Endothelial cell of umbilical vein (primary cell): ENCODE results near the gene ELK1. TPM values are rescaled to one million over a fixed set of nuclear protein-coding genes. Genes with fewer than 3 reads are reported as not detected.
A peak's percentile ranks its signal among the peaks of the same experiment; 100 is the strongest.

Source experiments
- Bru-seq: library from RNA; stranded (reverse); fragments of 400-500 nt; gene quantifications from one replicate; lab custom pipeline; 2021; lab: Mats Ljungman, UMichigan
- BruChase-seq, 2 experiments: library from RNA; stranded (reverse); fragments of 400-500 nt; gene quantifications; one replicate each; lab custom pipeline; 2021; lab: Mats Ljungman, UMichigan
- BruUV-seq: library from RNA; stranded (reverse); fragments of 400-500 nt; replicated peaks from 2 replicates; lab custom pipeline; 2021; lab: Mats Ljungman, UMichigan
- CTCF ChIA-PET: fragments of 300-600, 350-600 bp; sonication (Branson Sonifier 250); formaldehyde crosslinking; loops from one replicate; lab custom pipeline; 2021; ENCODE audit warnings: antibody characterized with exemption, inconsistent platforms; lab: Charles Lee
- POLR2A ChIA-PET: fragments of 300-600, 350-600 bp; sonication (Branson Sonifier 250); formaldehyde crosslinking; loops from one replicate; lab custom pipeline; 2021; ENCODE audit warnings: antibody characterized with exemption, inconsistent platforms; lab: Charles Lee
- DNase-seq: peaks from one replicate; pipeline ENCODE4 v3.0.0-alpha.2; 2011; ENCODE audit warnings: low read depth, low spot score
- FAIRE-seq: peaks from 2 replicates; lab custom pipeline; 2011; peaks lifted over from hg19 to GRCh38; lab: Jason Lieb, UNC
- H2AFZ ChIP-seq: 2 replicates; pipeline ENCODE4 v1.6.0; 2012; ENCODE audit warnings: low read depth, low read length, control low read depth, inconsistent platforms
- H3K27ac ChIP-seq: 2 replicates; pipeline ENCODE4 v1.5.1; 2011; ENCODE audit warnings: low read depth, mild to moderate bottlenecking, control low read depth, low read length, moderate library complexity; ENCODE audit not compliant: insufficient read depth
- H3K27me3 ChIP-seq, 2 experiments: 2 replicates each; pipeline versions ENCODE4 v1.6.0 to v1.6.1; 2011; ENCODE audit warnings: low read length in 2 of 2, mixed read lengths in 1 of 2; ENCODE audit not compliant: control insufficient read depth in 2 of 2, insufficient read depth in 2 of 2
- H3K36me3 ChIP-seq, 2 experiments: 2 replicates in 1 of 2; 3 replicates in 1 of 2; pipeline ENCODE4 v1.5.1; 2011; ENCODE audit warnings: low read length in 2 of 2, mild to moderate bottlenecking in 1 of 2, moderate library complexity in 1 of 2; ENCODE audit not compliant: control insufficient read depth in 2 of 2, insufficient read depth in 2 of 2; ENCODE audit errors: extremely low read depth in 1 of 2
- H3K4me1 ChIP-seq: 3 replicates; pipeline ENCODE4 v1.5.1; 2011; ENCODE audit warnings: mild to moderate bottlenecking, low read length; ENCODE audit not compliant: control insufficient read depth, insufficient read depth; ENCODE audit errors: extremely low read depth
- H3K4me2 ChIP-seq: 2 replicates; pipeline ENCODE4 v1.6.1; 2011; ENCODE audit warnings: low read length, control low read depth, mixed read lengths; ENCODE audit not compliant: insufficient read depth
- H3K4me3 ChIP-seq, 3 experiments: fragments of 200-600 bp in 1 of 3; sonication (generic), shearing (Covaris generic) in 1 of 3; replicated peaks in 1 of 3; 2 replicates each; pipeline ENCODE4 v1.5.1; 2011 to 2016; ENCODE audit warnings: control low read depth in 3 of 3, low read length in 3 of 3, mild to moderate bottlenecking in 2 of 3, inconsistent platforms in 1 of 3, low read depth in 1 of 3, moderate library complexity in 1 of 3; ENCODE audit not compliant: insufficient read depth in 1 of 3
- H3K79me2 ChIP-seq: 2 replicates; pipeline ENCODE4 v1.6.0; 2012; ENCODE audit warnings: low read length, inconsistent platforms; ENCODE audit not compliant: control insufficient read depth, insufficient read depth
- H3K9ac ChIP-seq: replicated peaks from 2 replicates; pipeline ENCODE3; 2011; ENCODE audit warnings: low read length, control low read depth; ENCODE audit not compliant: insufficient read depth; ENCODE audit errors: extremely low read depth
- H3K9me1 ChIP-seq: replicated peaks from 3 replicates; pipeline ENCODE4 v1.6.0; 2011; ENCODE audit warnings: mild to moderate bottlenecking, low read length; ENCODE audit not compliant: control insufficient read depth, insufficient read depth; ENCODE audit errors: extremely low read depth
- H3K9me3 ChIP-seq: replicated peaks from 2 replicates; pipeline ENCODE4 v1.5.1; 2012; ENCODE audit warnings: low read length, inconsistent platforms; ENCODE audit not compliant: control insufficient read depth, insufficient read depth
- H4K20me1 ChIP-seq: replicated peaks from 2 replicates; pipeline ENCODE3; 2011; ENCODE audit warnings: mild to moderate bottlenecking, low read length; ENCODE audit not compliant: control insufficient read depth, insufficient read depth; ENCODE audit errors: extremely low read depth
- FOS ChIP-seq: IDR thresholded peaks from 2 replicates; pipeline ENCODE4 v1.6.1; 2011; ENCODE audit warnings: mild to moderate bottlenecking, low read length, moderate library complexity, borderline replicate concordance; ENCODE audit not compliant: insufficient read depth
- GATA2 ChIP-seq: IDR thresholded peaks from 2 replicates; pipeline ENCODE4 v1.7.0; 2011; ENCODE audit warnings: low read depth, mild to moderate bottlenecking, moderate library complexity, mixed read lengths, low read length; ENCODE audit not compliant: insufficient read length, insufficient read depth
- JUN ChIP-seq: IDR thresholded peaks from 2 replicates; pipeline ENCODE4 v1.6.1; 2011; ENCODE audit warnings: borderline replicate concordance, low read depth; ENCODE audit not compliant: insufficient read length, insufficient read depth
- MAX ChIP-seq: IDR thresholded peaks from 2 replicates; pipeline ENCODE4 v1.6.1; 2011; ENCODE audit not compliant: insufficient read depth, insufficient read length
- MYC ChIP-seq: IDR thresholded peaks from one replicate; pipeline ENCODE4 v1.6.1; 2011; ENCODE audit warnings: mild to moderate bottlenecking, low read depth, low read length
- POLR2A ChIP-seq: IDR thresholded peaks from 2 replicates; pipeline ENCODE4 v1.6.1; 2012; ENCODE audit warnings: low read depth, mild to moderate bottlenecking, control low read depth, low read length
- POLR2AphosphoS5 ChIP-seq: IDR thresholded peaks from 2 replicates; pipeline ENCODE4 v1.6.1; 2012; ENCODE audit warnings: low read depth, mild to moderate bottlenecking, control low read depth, low read length, moderate library complexity; ENCODE audit not compliant: insufficient read depth
- dilution Hi-C: fragments of 300-500 bp; cut with MboI; formaldehyde crosslinking; loops from one replicate; pipeline ENCODE4 v1.15.0; 2019; ENCODE audit warnings: low sequenced_read_pairs; ENCODE audit not compliant: extremely low pct_ligation_motif_present
- intact Hi-C: fragments of 100-400 bp; cut with micrococcal nuclease; formaldehyde crosslinking; loops from one replicate; pipeline ENCODE4 v1.10.0; 2022
- long read RNA-seq: library from polyadenylated mRNA; stranded (forward); transcript quantifications from one replicate; pipeline ENCODE4 v2.0.0, GENCODE V29; 2021
- polyA minus RNA-seq, 3 experiments: library from RNA; depleted of rRNA, polyadenylated mRNA; stranded (reverse); fragments of >200 nt; gene quantifications; 1 replicate in 1 of 3; 2 replicates in 2 of 3; pipeline ENCODE4 v1.2.3, GENCODE V29; 2011
- polyA plus RNA-seq, 4 experiments: library from polyadenylated mRNA; depleted of rRNA in 3 of 4; stranded (reverse) in 3 of 4; unstranded in 1 of 4; fragments of >200 nt; gene quantifications; 2 replicates each; pipeline versions ENCODE4 v1.2.1 to v1.2.3, GENCODE V29; 2011 to 2012; ENCODE audit warnings: missing spikeins in 1 of 4
- total RNA-seq: library from RNA; stranded (reverse); gene quantifications from 2 replicates; pipeline ENCODE4 v1.2.3, GENCODE V29; 2021

The ELK1 gene
- 27.5 and 28.7 TPM in 2 replicates for total RNA-seq
- 18.3 and 21.0 TPM in 2 replicates for polyA plus RNA-seq
- 12.1 and 15.2 TPM in 2 replicates for polyA plus RNA-seq (2011; cell fraction: cytosol; rRNA removed)
- polyA plus RNA-seq (2011; cell fraction: nucleus; rRNA removed) = 9.7 and 9.8 TPM in 2 replicates
- 15.9 and 19.6 TPM in 2 replicates for polyA plus RNA-seq (2012)
- polyA minus RNA-seq = 11.5 and 16.5 TPM in 2 replicates
- polyA minus RNA-seq (2011; cell fraction: cytosol; rRNA and poly(A)+ RNA removed) = 32.8 TPM
- 7.5 and 9.6 TPM in 2 replicates for polyA minus RNA-seq (2011; cell fraction: nucleus; rRNA and poly(A)+ RNA removed)
- percentile 56 among the genes with signal in this experiment for Bru-seq, nascent RNA
- percentile 82 among the genes with signal in this experiment for BruChase-seq, experiment 1, labeled RNA remaining after a 6-hour chase
- percentile 67 among the genes with signal in this experiment for BruChase-seq, experiment 2, labeled RNA remaining after a 2-hour chase
- long read RNA-seq, transcript ELK1-203 (7 exons, 2,258 nt) = minor isoform, 5 of 21 reads
- long read RNA-seq, transcript ELK1-201 (6 exons, 2,695 nt) = major isoform, 6 of 21 reads
- long read RNA-seq, partial matches to known transcripts = 6 of 21 reads
- long read RNA-seq, other reads (novel, unspliced or antisense) = 4 of 21 reads

- DNase-seq = peak; percentile 98
- no peak for TF ChIP-seq MYC
- TF ChIP-seq JUN = no peak
- TF ChIP-seq FOS = no peak
- TF ChIP-seq POLR2AphosphoS5 = peak; percentile 19
- no peak for TF ChIP-seq POLR2A
- no peak for TF ChIP-seq GATA2
- no peak for TF ChIP-seq MAX
- H3K4me2 ChIP-seq = peak within 1 kb of the TSS; percentile 66
- H3K9me3 ChIP-seq = no peaks in the 10 kb centered on the region
- CTCF ChIA-PET = interaction anchor here (1.0 kb wide), 1 partner anchor 68 kb away, joined by 3 read pairs; the partner anchor contains the start of gene TIMP1
- H2AFZ ChIP-seq = peak within 1 kb of the TSS; percentile 38
- peak within 1 kb of the TSS; percentile 19 to 88 (median 56) for H3K4me3 ChIP-seq
- peaks cover 14% of the 10 kb centered on the region for H3K4me1 ChIP-seq
- POLR2A ChIA-PET = interaction anchor here (0.8 kb wide), 1 partner anchor 95 kb away, joined by 3 read pairs; no protein-coding TSS in a partner anchor
- H3K27me3 ChIP-seq = no peaks in the 10 kb centered on the region
- H3K79me2 ChIP-seq = peaks cover 10% of the 10 kb centered on the region
- FAIRE-seq = peak; percentile 100
- no peaks in the 10 kb centered on the region for H4K20me1 ChIP-seq
- H3K27ac ChIP-seq = peak within 1 kb of the TSS; percentile 21
- peaks cover 2 to 3% of the 10 kb centered on the region in 2 experiments for H3K36me3 ChIP-seq
- dilution Hi-C loops (no loop called here), intact Hi-C loops (loop anchor here (1.0 to 2.0 kb wide), 2 partner anchors 8 to 376 kb away; no protein-coding TSS in a partner anchor)
- H3K9ac ChIP-seq = peak within 1 kb of the TSS; percentile 52
- BruUV-seq = no TSS peak
- H3K9me1 ChIP-seq = no peaks in the 10 kb centered on the region
These were observed at the start of gene ELK1 for GRCh38 chrX:47650164-47651042. Gene ELK1 (minus strand): TSS chrX:47650563. CDS start chrX:47641441, 9,122 bp downstream.
